Spleen (tissue), 11 donors: ENCODE data around the gene PTPN3. TPM values are rescaled to one million over a fixed set of nuclear protein-coding genes. Genes with fewer than 3 reads are reported as not detected.

ENCODE experiments used
- DNase-seq: peaks from one replicate; pipeline ENCODE4 v3.0.0-alpha.2; 2020
- H3K27ac ChIP-seq, 8 donors: fragments of 200-600 bp; sonication (generic) in 7 of 8; 1 replicate in 4 of 8; 2 replicates in 4 of 8; pipeline versions ENCODE4 v1.5.0 to v1.8.0; 2016 to 2021; ENCODE audit warnings: inconsistent platforms in 4 of 8, mild to moderate bottlenecking in 4 of 8, moderate library complexity in 1 of 8
- H3K27me3 ChIP-seq, 7 donors: fragments of 200-600 bp; sonication (generic) in 6 of 7; replicated peaks in 1 of 7; 1 replicate in 4 of 7; 2 replicates in 3 of 7; pipeline versions ENCODE4 v1.5.0 to v1.8.0; 2016 to 2021; ENCODE audit warnings: inconsistent platforms in 3 of 7, mild to moderate bottlenecking in 1 of 7
- H3K36me3 ChIP-seq, 6 donors: fragments of 200-600 bp; sonication (generic) in 5 of 6; 1 replicate in 4 of 6; 2 replicates in 2 of 6; pipeline versions ENCODE4 v1.5.0 to v1.8.0; 2016 to 2021; ENCODE audit warnings: inconsistent platforms in 2 of 6
- H3K4me1 ChIP-seq, 6 donors: fragments of 200-600 bp; sonication (generic) in 5 of 6; 1 replicate in 3 of 6; 2 replicates in 3 of 6; pipeline versions ENCODE4 v1.5.0 to v1.8.0; 2016 to 2021; ENCODE audit warnings: inconsistent platforms in 3 of 6
- H3K4me3 ChIP-seq, 8 donors: fragments of 200-600 bp; sonication (generic) in 7 of 8; 1 replicate in 4 of 8; 2 replicates in 4 of 8; pipeline versions ENCODE4 v1.5.0 to v1.8.0; 2016 to 2021; ENCODE audit warnings: inconsistent platforms in 4 of 8, mild to moderate bottlenecking in 4 of 8, moderate library complexity in 2 of 8
- H3K9me3 ChIP-seq, 8 donors: fragments of 200-600 bp; sonication (generic) in 7 of 8; 1 replicate in 4 of 8; 2 replicates in 4 of 8; pipeline versions ENCODE4 v1.5.0 to v1.8.0; 2016 to 2021; ENCODE audit warnings: inconsistent platforms in 4 of 8
- CTCF ChIP-seq, 11 experiments: fragments of 200-600 bp in 7 of 11; fragments of 450-650 bp in 4 of 11; sonication (generic) in 4 of 11; IDR thresholded peaks in 8 of 11; conservative IDR thresholded peaks in 3 of 11; 1 replicate in 7 of 11; 2 replicates in 4 of 11; pipeline versions ENCODE4 v1.4.0 to v1.8.0; 2016 to 2021; ENCODE audit warnings: antibody characterized with exemption in 11 of 11, inconsistent platforms in 4 of 11, mild to moderate bottlenecking in 1 of 11
- POLR2A ChIP-seq, 3 donors: fragments of 450-650 bp; IDR thresholded peaks; one replicate each; pipeline ENCODE4 v1.5.1; 2017; ENCODE audit warnings: antibody characterized with exemption in 3 of 3, mild to moderate bottlenecking in 1 of 3
- POLR2AphosphoS5 ChIP-seq, 3 donors: sonication (generic); formaldehyde crosslinking; IDR thresholded peaks; one replicate each; pipeline ENCODE4 v1.5.1; 2017; ENCODE audit warnings: antibody characterized with exemption in 3 of 3
- WGBS, 5 donors: extraction: QIAGEN DNeasy Blood & Tissue Kit in 3 of 5; methylation state at CpG; one replicate each; pipeline versions ENCODE4 v1.1.5 to v1.1.7; 2013 to 2018; 5-methylcytosine and 5-hydroxymethylcytosine counted together
- intact Hi-C: fragments of 100-400 bp; cut with DNase I; formaldehyde crosslinking; loops from one replicate; pipeline ENCODE4 v1.15.0; 2023; ENCODE audit warnings: low total_unique reads
- polyA plus RNA-seq, 3 donors: library from polyadenylated mRNA; stranded (reverse); fragments of 200-250 nt; gene quantifications; one replicate each; pipeline ENCODE4 v1.2.1, GENCODE V29; 2013
- total RNA-seq, 7 donors: library from RNA; depleted of rRNA in 3 of 7; stranded (reverse); fragments of >200 nt in 3 of 7; fragmentation: NEBNext Ultra II Directional in 4 of 7; extraction: Animal tissue kit (Norgen Biotek cat#: 25700) in 4 of 7; gene quantifications; one replicate each; pipeline versions ENCODE4 v1.1.0 to v1.2.1, GENCODE V29; 2016 to 2021
- donor health status: healthy with polysubstance abuse.
- donor health status: DM: no; HTN: no; CAD: no; lungs with moderate emphysema.
- donor health status: DM: no; HTN: no; CAD: no.
- donor health status: Bipolar disorder and iron deficiency.
- donor health status: healthy.
- donor health status: DM: no; HTN: no; CAD: no.
- donor health status: DM: yes; HTN: yes; CAD: no.

Gene PTPN3
- total and polyA plus RNA-seq, 10 donors = 0.20 to 1.7 (median 0.48) TPM

DNA sequence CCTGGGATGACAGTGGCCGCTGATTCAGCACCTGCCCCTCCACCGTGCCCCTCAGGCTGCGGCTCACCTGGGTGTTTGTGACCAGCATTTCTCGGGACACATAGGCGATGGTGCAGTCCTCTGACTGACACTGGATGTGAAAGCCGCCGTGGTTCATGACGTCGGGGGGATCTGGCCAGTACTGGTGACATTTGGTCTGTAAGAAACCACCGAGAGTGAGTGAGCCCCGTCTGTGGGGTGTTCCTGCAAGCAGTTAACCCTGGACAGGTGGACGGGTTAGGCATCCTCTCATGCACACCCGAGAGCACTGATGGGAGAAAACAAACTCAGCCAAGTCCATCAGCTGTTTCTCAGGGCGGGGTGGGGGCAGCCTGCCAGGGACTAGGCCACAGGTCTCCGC, 114.8 kb downstream of the PTPN3 start:
- peaks cover 0 to 4% (median 0%) of the 10 kb centered on the region in 7 donors for H3K27me3 ChIP-seq

GRCh38 chr9:109382585-109382984, 115.5 kb downstream of the PTPN3 start:
- H3K4me1 ChIP-seq = no peaks in the 10 kb centered on the region
- H3K27me3 ChIP-seq = peaks cover 0 to 4% (median 0%) of the 10 kb centered on the region in 7 donors
- H3K36me3 ChIP-seq = no peaks in the 10 kb centered on the region
- TF ChIP-seq POLR2A (IDR thresholded peaks at IDR 0.05) (no peak), POLR2AphosphoS5 (IDR thresholded peaks at IDR 0.05) (no peak), CTCF (IDR thresholded peaks at IDR 0.05 in 8 of 11, conservative IDR thresholded peaks at IDR 0.05 in 3 of 11) (no peak)
- no peak overlapping the region for H3K27ac ChIP-seq
- 80 to 90% (median 85%) methylated on average over 3 of the region's 3 CpGs for WGBS, 5 donors
- no peak for DNase-seq
- intact Hi-C loops = no loop called here
- H3K9me3 ChIP-seq = no peaks in the 10 kb centered on the region
- H3K4me3 ChIP-seq = no peak overlapping the region

More for the DNA sequence above, 114.8 kb downstream of the PTPN3 start:
- intact Hi-C loops = no loop called here
- WGBS, 5 donors = 84 to 100% (median 89%) methylated on average over 6 to 15 of the region's 15 CpGs
- H3K4me1 ChIP-seq = no peaks in the 10 kb centered on the region
- no peak for DNase-seq
- no peak overlapping the region for H3K4me3 ChIP-seq
- no peak for TF ChIP-seq CTCF (IDR thresholded peaks at IDR 0.05 in 8 of 11, conservative IDR thresholded peaks at IDR 0.05 in 3 of 11)
- TF ChIP-seq POLR2A (IDR thresholded peaks at IDR 0.05) = no peak
- TF ChIP-seq POLR2AphosphoS5 (IDR thresholded peaks at IDR 0.05) = no peak
- H3K36me3 ChIP-seq = no peaks in the 10 kb centered on the region
- H3K27ac ChIP-seq = no peak overlapping the region
- no peaks in the 10 kb centered on the region for H3K9me3 ChIP-seq

DNA sequence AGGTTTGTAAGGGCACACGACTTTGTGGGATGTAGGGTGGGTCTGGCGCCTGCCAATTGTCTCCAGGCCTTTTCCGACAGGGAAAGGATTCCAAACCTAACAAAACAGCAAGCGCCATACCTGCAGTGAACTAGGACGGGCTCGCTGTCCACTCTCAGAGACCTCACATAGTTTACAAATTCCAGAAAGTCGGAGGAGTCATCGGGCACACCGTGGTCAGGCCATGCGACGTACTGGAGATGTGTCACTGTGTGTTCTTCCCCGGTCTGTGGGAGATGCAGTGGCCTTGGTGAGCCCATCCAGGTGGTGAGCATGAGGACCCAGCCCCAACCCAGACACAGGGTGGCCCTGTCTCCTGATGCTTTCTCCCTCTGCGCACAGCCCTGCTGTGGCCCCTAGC, 115.9 kb downstream of the PTPN3 start:
- WGBS, 5 donors = 86 to 95% (median 91%) methylated on average over 13 of the region's 13 CpGs
- H3K36me3 ChIP-seq = no peaks in the 10 kb centered on the region
- TF ChIP-seq CTCF (IDR thresholded peaks at IDR 0.05 in 8 of 11, conservative IDR thresholded peaks at IDR 0.05 in 3 of 11) = no peak
- peaks cover 0 to 4% (median 0%) of the 10 kb centered on the region in 7 donors for H3K27me3 ChIP-seq
- intact Hi-C loops = no loop called here
- no peaks in the 10 kb centered on the region for H3K4me1 ChIP-seq
- DNase-seq = no peak
- H3K4me3 ChIP-seq = no peak overlapping the region
- no peak overlapping the region for H3K27ac ChIP-seq
- H3K9me3 ChIP-seq = no peaks in the 10 kb centered on the region

- intact Hi-C loops = no loop called here
- TF ChIP-seq POLR2AphosphoS5 (IDR thresholded peaks at IDR 0.05) (no peak), CTCF (IDR thresholded peaks at IDR 0.05 in 8 of 11, conservative IDR thresholded peaks at IDR 0.05 in 3 of 11) (no peak), POLR2A (IDR thresholded peaks at IDR 0.05) (no peak)
- Histone ChIP-seq H3K4me1 (no peaks in the 10 kb centered on the region), H3K9me3 (no peaks in the 10 kb centered on the region), H3K36me3 (no peaks in the 10 kb centered on the region), H3K27ac (no peak overlapping the region), H3K4me3 (no peak overlapping the region), H3K27me3 (peaks cover 0 to 4% (median 0%) of the 10 kb centered on the region in 7 donors)
- WGBS, 5 donors = 60 to 76% (median 67%) methylated on average over 13 of the region's 13 CpGs
- DNase-seq = no peak
These were observed 116.9 kb downstream of the PTPN3 start for GRCh38 chr9:109381011-109381729.
